HG03520 (cell line): Measurements from ENCODE around the gene CNTRL.
A peak's percentile ranks its signal among the peaks of the same experiment; 100 is the strongest.

Source experiments
- ATAC-seq: cut with Tn5 transposase; IDR thresholded peaks from one replicate; pipeline ENCODE4 v1.9.1; 2021; ENCODE audit warnings: mild to moderate bottlenecking, moderate library complexity; ENCODE audit not compliant: unreplicated experiment

Gene CNTRL

DNA sequence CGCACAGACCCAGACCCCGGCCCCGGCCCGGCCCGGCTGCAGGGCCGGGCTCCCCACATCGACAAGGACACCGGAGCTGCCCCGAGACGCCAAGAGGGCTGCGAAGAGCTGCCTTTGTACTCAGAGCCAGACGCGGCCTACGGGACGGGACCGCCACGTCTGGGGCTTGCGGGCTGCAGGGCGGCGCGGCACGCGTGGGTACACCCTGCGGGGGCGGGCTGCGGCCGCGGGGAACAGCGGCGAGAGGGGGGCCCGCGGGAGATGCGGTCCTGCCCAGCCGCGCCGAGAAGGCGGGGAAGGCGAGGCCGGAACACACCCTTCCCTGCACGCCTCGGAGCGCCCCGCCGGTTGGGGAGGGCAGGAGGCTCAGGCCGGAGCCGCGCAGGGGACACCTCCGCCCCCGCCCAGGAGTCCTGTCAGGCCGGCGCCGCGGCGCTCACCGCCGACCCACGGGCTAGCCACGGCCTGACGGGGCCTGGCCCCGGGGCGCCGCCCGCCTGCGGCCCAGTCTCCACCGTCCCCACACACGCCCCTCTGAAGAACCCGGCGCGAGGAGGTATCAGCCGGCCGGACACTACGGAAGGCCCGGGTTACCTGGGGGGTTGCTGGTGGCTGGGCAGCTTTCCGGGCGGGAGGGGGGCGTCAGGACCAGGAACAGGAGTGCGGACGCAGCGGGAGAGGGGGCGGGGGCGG lies 126.4 kb downstream of the CNTRL start:
- ATAC-seq = peak; percentile 16

GRCh38 chr9:121201738-121202533 lies 127.2 kb downstream of the CNTRL start, which contains the start of gene RAB14:
TSS of gene RAB14 (minus strand) at chr9:121201869. CDS start at chr9:121193412, 8,457 bp downstream.
- ATAC-seq = peak; percentile 88

- no peak for ATAC-seq
Observed at GRCh38 chr9:121204121-121204520, 129.4 kb downstream of the CNTRL start.

DNA sequence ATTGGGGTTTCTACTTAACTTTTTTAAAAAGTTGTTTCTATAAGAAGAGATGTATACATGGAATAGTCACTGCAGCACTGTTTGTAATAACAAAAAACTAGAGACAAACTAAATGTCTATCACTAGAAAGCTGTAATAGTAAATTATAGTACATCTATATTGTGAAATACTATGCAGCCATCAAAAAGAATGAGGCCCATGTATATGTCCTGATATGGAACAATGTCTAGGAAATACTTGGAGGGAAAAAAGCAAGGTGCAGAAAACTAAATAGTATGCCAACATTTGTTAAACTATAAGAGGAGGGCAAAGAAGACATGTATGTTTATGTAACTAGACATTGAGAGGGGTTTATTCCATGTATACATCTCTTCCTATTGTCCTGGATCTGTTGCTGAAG lies 129.9 kb downstream of the CNTRL start:
- no peak for ATAC-seq

- ATAC-seq = peak; percentile 20
Observed at GRCh38 chr9:121206516-121207370, 132.0 kb downstream of the CNTRL start.

DNA sequence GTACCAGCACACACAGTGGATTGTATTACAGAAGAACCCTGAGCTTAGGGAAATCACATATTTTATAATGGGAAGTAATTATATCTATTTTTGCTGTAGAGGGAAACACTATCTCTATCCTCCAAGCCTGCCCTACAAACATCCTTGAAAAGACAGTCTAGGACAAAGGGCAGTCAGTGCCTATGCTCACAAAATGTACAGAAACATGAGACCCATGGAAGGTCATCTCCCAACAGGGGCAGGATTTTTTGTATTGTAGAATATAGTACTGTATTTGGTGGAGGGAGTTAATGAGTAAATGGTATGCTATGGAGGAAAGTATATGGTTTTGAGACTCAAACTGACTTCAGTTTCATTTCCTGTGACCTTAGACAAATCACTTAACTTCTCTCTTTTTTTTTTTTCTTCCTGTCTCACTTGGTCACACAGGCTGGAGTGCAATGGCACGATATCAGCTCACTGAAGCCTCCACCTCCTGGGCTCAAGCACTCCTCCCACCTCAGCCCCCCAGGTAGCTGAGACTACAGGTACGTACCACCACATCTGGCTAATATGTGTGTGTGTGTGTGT lies 132.7 kb downstream of the CNTRL start:
- ATAC-seq = peak; percentile 89

DNA sequence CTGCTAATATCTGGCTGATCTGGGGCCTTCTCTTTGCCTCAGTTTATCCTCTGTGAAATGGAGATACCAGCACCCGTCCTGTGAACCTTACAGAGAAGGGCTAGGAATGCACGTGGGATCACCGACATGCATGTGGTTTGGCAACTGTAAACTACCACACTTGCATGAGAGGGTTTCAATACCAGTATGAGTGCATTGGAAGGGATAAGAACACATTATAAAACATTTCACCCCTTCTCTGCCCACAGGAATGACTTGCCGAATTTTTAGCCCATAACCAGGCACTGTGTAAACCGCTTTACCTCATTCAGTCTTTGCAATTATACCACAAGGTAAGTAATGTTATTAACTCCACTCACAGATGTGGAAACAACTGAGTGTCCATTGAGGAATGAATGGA lies 135.8 kb downstream of the CNTRL start:
- no peak for ATAC-seq

DNA sequence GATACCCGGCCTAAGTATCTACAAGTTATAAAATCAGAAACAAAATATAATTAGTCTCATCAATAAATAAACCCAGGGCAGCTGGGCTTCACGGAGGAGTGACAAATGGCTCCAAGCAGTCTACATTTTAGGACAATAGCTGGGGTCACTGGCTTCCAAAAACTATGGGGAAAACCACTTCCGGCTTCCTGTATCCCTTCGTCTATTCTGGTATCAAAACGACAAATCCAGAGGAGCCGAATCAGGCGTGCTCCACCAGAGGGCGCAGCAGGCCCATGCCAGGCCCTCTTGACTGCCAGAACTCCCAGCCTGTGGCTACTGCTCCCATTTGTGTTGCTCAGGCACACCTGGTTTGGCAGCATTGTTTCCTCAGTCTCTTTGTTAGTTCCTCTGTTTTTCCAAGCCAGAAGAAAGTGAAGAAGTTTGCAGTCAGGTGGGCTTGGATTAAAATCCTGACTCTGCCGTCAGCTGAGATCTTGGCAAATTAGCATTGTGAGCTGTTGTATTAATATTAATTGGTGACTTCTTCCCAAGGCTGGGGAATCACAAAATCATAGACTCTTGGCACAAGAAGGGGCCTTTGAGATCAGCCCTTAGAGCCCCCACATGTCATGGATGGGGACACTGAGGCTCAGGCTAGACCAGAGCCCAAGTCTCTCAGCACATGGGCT lies 138.5 kb downstream of the CNTRL start:
- ATAC-seq = no peak

- no peak for ATAC-seq
Observed at GRCh38 chr9:121214005-121214404, 139.2 kb downstream of the CNTRL start.

DNA sequence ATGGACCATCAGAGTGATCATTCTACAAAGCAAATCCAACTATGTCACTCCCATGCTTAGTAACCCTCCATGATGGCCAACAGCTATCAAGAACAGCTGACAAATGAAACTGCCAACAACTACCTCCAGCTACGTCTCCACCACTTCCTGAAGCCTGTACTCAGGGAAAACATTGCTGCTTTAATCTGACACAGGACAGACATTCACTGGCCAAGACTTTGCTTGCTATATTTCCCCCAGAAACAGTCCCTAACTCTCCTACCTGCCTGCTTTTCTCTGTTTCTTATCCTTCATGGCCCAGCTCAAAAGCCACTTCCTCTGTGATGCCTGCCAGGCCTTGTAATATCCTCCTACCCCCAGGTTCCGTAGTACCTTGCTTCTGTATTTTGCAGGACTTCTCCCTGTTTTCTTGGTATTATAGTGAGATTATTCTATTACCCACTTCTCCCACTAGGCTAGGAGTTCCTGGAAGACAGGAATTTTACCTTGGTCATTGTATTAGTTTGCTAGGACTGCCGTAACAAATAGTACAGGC lies 141.6 kb downstream of the CNTRL start:
- no peak for ATAC-seq

DNA sequence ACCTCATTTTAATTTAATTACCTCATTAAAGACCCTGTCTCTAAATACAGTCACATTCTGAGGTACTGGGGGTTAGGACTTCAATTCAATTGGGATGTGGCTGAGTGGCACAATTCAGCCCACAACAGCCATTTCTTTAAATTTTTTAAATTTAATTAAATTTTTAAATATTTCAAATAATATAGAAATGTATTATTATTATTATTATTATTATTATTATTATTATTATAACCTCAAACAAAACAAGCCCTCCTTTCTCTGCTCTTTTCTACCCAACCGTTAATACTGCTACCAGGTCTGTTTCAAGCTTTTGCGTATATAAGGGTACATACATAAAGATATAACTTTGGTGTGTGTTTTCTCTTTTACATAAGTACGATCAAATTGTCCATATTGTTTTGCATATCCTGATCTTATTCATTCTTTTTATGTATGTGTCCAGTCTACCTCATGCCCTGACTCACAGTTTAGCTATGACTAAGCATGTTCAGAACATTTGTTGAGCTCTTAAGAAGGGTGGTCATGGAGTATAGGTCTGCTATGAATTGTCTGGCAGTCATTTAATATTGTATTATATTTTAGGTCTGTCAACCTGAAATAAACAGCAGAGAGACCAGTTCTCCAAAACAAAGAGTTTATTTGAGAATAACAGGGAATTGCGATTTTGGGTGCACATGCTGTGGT lies 143.0 kb downstream of the CNTRL start:
- no peak for ATAC-seq

- no peak for ATAC-seq
Observed at GRCh38 chr9:121218357-121219027, 143.7 kb downstream of the CNTRL start.

DNA sequence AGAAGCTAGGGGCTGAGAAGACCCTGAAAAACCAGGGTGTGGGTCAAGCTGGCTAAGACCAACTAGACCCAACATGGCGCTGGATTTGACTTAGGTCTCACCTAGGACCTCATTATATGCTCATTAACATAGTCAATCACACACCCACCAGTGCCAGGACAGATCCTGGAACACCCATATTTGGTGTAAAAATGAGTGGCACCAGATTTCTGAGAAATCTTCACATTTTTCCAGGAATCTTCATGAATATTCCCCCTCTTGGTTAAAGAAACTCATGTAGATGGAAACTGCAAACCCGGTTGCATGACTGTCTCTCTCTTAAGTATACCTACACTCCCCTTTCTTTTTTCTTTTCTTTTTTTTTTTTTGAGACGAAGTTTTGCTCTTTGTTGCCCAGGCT lies 144.8 kb downstream of the CNTRL start:
- ATAC-seq = no peak

DNA sequence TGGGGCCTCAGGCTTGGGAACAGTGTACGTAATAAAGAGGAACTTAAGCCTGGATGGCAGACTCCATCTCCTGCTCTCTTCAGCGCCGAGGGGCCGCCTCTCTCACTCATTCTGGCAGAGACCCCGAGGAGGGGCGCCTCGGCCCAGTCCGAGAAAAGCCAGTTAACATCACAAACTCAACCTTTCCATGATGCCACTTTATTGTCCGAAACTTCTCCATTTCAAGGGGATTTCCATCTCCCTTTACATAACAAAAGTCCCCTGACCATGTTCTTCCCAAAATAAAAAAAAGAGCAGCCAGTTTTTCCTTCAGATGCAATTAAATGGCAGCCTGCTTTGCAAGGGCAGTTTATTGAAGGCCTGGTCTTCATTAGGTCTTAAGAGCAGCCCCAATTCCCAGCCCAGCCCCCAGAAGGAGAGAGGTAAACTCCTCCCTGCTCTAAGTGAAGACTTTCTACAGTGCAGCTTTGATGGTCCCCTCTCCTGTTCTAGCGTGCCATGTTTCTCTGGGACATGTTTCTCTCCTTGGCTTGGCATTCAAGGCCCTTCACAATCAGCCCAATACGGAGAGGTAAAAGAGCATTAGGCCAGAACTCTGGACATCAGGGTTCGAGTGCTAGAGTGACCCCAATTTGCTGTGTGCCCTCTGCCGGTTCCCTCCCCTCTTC lies 146.4 kb downstream of the CNTRL start:
- ATAC-seq = no peak

GRCh38 chr9:121221664-121222055 lies 146.9 kb downstream of the CNTRL start:
- ATAC-seq = no peak

DNA sequence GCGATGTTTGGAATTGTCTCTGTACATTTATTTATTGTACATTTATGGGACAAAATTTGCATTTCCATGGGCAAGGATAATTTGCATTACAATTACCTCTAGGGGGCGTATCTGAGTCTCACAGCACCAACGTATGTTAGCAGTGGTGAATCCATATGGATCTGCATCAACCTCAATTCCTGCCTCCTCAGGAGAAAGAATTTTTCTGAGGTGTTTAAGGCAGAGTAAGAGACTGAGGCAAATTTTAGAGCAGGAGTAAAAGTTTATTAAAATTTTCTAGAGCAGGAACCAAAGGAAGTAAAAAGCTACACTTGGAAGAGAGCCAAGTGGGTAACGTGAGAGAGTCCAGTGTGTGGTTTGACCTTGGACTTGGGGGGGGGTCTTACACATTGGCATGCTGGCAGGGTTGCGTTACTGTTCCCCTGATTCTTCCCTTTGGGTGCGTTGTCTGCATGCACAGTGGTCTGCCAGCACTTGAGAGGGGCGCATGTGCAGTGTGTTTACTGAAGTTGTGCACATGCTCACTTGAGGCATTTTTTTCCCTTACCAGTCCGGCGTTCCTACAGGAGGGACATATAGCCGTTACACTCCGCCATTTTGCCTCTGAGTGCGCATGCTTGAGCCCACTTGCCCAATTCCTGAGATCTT lies 147.9 kb downstream of the CNTRL start:
- no peak for ATAC-seq

- no peak for ATAC-seq
Observed at GRCh38 chr9:121225240-121225639, 150.5 kb downstream of the CNTRL start.

DNA sequence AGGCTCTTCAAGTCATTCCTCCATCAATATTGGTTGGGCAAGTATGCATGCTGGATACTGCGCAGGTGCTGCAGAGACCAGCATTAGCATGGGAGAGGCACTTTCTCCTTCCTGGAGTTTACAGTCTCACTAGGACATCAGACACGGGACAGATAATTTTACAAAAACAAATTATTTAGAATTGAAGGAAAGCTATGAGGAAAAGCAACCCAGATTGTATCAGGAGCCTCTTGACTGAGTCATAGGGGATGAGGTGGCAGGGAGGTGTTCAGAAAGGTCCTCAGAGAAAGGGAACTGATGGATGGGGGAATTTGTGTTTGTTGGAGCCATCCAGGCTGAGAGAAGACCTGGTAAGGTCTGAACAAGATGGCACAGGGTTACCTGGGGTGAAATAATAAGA lies 151.4 kb downstream of the CNTRL start:
- no peak for ATAC-seq
